GM12872 (cell line): ENCODE results near the gene SPTBN4.

ENCODE experiments used
- TF ChIP-seq, protein P1 (sequence below): IDR thresholded peaks from 3 replicates; pipeline ENCODE4 v1.5.1; 2011; ENCODE audit warnings: low read depth, mild to moderate bottlenecking, low read length, moderate library complexity; ENCODE audit not compliant: insufficient read depth

SPTBN4 gene

DNA sequence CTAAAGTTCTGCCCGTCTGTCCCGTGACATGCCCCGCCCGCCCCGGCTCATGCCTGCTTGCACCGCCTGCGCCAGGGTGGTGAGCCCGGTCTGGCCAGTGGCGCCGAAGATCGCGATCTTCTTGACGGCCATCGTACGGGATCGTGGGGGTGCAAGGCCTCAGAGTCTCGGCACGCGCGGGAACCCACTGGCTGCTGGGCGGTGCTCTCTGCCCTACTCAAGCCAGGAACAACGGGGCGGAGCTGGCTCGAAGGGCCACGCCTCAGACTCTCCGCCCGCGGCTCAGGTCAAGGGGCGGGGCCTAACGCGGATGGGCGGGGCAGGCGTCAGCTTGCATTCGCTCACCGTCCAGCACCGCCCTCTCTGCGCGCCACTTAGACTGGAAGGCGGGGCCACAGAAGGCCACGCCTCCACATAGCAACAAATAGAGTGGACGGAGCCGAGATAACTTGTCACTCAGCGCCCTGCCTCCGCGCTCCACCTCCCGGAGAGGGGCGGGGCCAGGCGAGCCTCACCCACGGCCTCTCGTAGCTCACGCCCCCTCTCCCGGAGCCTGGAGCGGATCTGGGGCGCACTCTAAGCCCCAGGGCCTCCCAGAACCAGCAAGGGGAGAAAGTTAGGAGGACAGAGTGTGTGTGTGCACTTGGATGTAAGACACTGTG is 1.1 kb upstream of the SPTBN4 start, which contains the start of gene BLVRB:
Gene BLVRB, minus strand, starts transcription at position 189 of the 662 bp plus-strand sequence. Its CDS starts 57 bp downstream, at position 132.
- TF ChIP-seq, protein P1, sequence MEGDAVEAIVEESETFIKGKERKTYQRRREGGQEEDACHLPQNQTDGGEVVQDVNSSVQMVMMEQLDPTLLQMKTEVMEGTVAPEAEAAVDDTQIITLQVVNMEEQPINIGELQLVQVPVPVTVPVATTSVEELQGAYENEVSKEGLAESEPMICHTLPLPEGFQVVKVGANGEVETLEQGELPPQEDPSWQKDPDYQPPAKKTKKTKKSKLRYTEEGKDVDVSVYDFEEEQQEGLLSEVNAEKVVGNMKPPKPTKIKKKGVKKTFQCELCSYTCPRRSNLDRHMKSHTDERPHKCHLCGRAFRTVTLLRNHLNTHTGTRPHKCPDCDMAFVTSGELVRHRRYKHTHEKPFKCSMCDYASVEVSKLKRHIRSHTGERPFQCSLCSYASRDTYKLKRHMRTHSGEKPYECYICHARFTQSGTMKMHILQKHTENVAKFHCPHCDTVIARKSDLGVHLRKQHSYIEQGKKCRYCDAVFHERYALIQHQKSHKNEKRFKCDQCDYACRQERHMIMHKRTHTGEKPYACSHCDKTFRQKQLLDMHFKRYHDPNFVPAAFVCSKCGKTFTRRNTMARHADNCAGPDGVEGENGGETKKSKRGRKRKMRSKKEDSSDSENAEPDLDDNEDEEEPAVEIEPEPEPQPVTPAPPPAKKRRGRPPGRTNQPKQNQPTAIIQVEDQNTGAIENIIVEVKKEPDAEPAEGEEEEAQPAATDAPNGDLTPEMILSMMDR = no peak

DNA sequence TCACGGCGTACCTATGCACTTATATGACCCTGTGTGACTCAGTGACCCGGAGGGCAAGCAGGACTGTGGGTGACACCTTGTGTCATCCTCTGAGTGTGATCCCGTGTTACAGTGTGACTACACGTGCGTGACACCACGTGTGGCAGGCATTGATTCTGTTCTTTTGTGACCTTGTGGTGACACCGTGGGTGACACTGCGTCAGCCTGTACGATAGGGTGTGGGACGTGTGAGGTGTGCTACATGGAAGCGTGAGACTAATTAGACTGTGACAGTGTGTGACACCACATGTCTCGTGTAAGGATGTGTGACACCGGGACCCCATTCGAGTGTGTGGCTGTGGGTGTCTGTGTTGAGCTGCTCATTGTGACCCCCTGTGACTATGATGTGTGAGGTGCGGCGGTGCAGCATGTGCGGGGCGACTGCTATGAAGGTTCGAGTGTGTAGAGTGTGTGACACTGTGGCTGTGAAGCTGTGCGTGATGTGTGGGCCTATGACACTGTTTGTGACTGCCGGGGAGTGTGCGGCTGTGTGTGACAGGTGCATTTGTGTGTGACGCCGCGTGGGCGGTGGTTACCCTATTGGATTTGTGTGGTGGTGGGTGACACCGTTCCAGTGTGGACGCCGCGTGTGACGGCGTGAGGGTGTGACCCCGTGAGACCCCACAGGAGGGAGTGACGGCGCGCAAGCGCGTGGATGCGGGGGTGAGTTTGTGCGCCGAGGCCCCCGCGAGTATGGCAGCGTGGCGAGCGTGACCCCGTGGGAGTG is 399 bp upstream of the SPTBN4 start:
- TF ChIP-seq, protein P1 = no peak

DNA sequence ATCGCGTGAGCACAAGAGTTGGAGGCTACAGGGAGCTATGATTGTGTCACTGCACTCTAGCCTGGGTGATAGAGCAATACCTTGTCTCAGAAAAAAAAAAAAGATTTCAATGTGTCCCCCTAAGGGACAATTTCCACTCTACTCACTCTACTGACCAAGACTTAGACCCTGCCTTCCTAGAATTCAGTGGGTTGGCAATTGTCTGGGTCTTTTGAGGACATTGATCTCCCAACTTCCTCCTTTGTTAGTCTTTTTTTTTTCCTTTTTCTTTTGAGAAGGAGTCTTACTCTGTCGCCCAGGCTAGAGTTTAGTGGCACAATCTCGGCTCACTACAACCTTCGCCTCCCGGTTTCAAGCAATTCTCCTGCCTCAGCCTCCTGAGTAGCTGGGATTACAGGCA is 2.2 kb downstream of the SPTBN4 start:
- TF ChIP-seq, protein P1 = no peak

DNA sequence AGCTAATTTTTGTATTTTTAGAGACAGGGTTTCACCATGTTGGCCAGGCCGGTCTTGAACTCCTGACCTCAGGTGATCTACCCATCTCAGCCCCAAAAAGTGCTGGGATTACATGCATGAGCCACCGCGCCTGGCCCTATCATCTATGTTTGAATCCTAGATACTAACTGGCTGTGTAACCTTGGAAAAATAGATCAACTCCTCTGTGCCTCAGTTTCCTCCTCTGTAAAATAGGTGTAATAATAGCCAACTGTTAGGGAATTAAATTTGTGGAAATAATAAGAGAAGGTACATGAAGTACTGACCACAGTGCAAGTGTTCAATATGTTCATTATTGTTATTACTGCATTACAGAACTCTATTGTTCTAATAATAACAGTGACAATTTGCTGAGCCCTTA is 4.3 kb downstream of the SPTBN4 start:
- TF ChIP-seq, protein P1 = no peak

DNA sequence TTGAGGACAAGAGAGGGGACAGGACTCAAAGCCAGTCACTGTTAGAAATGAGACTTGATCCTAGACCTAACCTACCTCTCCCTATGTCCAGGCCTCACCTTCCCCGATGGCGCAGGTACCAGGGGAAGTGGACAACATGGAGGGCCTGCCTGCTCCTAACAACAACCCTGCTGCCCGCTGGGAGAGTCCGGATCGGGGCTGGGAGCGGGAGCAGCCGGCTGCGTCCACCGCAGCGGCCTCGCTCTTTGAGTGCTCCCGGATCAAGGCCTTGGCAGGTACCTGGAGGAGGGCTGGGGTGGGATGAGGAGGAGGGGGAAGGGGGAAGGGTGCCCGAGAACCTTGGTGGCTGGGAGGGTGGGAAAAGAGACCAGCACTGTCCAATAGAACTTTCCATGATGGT is 5.7 kb downstream of the SPTBN4 start:
- TF ChIP-seq, protein P1 = no peak

DNA sequence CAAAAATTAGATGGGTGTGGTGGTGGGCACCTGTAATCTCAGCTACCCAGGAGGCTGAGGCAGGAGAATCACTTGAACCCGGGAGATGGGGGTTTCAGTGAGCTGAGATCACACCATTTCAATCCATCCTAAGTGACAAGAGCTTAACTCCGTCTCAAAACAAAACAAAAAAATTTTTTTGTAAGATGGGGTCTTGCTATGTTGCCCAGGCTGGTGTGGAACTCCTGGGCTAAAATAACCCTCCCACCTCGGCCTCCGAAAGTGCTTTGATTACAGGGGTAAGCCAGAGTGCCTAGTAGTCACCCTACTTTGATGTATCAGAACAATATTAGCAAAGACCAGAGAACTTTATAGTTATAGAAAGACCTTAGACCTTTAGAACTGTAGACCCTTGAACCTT is 7.9 kb downstream of the SPTBN4 start:
- TF ChIP-seq, protein P1 = no peak

DNA sequence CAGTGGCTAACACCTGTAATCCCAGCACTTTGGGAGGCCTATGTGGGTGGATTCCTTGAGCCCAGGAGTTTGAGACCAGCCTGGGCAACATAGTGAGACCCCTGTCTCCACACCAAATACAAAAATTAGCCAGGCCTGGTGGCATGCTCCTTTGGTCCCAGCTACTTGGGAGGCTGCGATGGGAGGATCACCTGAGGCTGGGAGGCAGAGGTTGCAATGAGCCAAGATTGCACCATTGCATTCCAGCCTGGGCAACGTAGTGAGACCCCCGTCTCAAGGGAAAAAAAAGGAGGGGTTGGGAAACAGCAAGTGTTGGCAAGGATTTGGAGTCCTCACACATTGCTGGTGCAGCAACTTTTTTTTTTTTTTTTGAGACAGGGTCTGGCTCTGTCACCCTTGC is 19.2 kb downstream of the SPTBN4 start:
- TF ChIP-seq, protein P1 = no peak
